HEK293 (cell line): ENCODE results near the gene XPR1.

ENCODE experiments used
- HOXA7 ChIP-seq: sonication (generic); formaldehyde crosslinking; IDR thresholded peaks from 2 replicates; pipeline ENCODE4 v1.8.1; 2022; ENCODE audit warnings: missing genetic modification reagents, borderline replicate concordance
- HOXD13 ChIP-seq: sonication (generic); formaldehyde crosslinking; IDR thresholded peaks from 2 replicates; pipeline ENCODE4 v1.8.0; 2022; ENCODE audit warnings: missing genetic modification reagents, borderline replicate concordance
- KLF1 ChIP-seq: fragments of 450-650 bp; formaldehyde crosslinking; IDR thresholded peaks from 2 replicates; pipeline ENCODE4 v1.5.1; 2016; ENCODE audit warnings: missing biosample characterization, missing genetic modification characterization
- KLF7 ChIP-seq: fragments of 450-650 bp; formaldehyde crosslinking; IDR thresholded peaks from 2 replicates; pipeline ENCODE4 v1.5.1; 2016; ENCODE audit warnings: missing biosample characterization, missing genetic modification characterization, borderline replicate concordance
- ZBTB1 ChIP-seq: fragments of 450-650 bp; formaldehyde crosslinking; IDR thresholded peaks from 2 replicates; pipeline ENCODE4 v1.5.1; 2016; ENCODE audit warnings: missing biosample characterization, missing genetic modification characterization
- ZNF146 ChIP-seq: fragments of 450-650 bp; formaldehyde crosslinking; IDR thresholded peaks from 2 replicates; pipeline ENCODE4 v1.5.1; 2016; ENCODE audit warnings: missing biosample characterization, missing genetic modification characterization
- ZNF157 ChIP-seq: fragments of 450-650 bp; formaldehyde crosslinking; IDR thresholded peaks from 2 replicates; pipeline ENCODE4 v1.5.1; 2016; ENCODE audit warnings: missing biosample characterization, missing genetic modification characterization
- ZNF175 ChIP-seq: fragments of 450-650 bp; formaldehyde crosslinking; IDR thresholded peaks from 2 replicates; pipeline ENCODE4 v1.5.1; 2016; ENCODE audit warnings: missing biosample characterization, missing genetic modification characterization
- TF ChIP-seq, protein P1 (sequence below): fragments of 450-650 bp; formaldehyde crosslinking; IDR thresholded peaks from 2 replicates; pipeline ENCODE4 v1.5.1; 2016; ENCODE audit warnings: missing biosample characterization, missing genetic modification characterization
- TF ChIP-seq, protein P2 (sequence below): fragments of 450-650 bp; formaldehyde crosslinking; IDR thresholded peaks from 2 replicates; pipeline ENCODE4 v1.5.1; 2016; ENCODE audit warnings: missing biosample characterization, missing genetic modification characterization

DNA sequence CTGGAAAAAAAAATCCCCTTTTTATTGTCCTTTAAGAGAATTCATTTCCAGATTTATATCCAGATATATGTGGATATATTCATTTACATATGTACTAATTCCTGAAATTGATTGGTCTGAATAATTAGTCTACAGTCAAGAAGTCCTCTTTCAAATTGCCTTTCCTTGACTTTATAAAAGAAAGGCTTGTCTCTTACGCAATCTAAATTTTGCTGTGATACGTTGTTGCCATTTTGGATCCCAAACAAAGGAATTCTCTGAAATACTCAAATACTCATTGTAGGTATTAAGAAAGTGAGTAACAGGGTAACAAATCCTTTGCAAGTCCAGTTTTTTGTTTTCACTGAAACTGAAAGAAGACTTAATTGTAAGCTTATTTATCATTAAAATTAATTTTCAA, 144.0 kb downstream of the XPR1 start:
- TF ChIP-seq, protein P1, sequence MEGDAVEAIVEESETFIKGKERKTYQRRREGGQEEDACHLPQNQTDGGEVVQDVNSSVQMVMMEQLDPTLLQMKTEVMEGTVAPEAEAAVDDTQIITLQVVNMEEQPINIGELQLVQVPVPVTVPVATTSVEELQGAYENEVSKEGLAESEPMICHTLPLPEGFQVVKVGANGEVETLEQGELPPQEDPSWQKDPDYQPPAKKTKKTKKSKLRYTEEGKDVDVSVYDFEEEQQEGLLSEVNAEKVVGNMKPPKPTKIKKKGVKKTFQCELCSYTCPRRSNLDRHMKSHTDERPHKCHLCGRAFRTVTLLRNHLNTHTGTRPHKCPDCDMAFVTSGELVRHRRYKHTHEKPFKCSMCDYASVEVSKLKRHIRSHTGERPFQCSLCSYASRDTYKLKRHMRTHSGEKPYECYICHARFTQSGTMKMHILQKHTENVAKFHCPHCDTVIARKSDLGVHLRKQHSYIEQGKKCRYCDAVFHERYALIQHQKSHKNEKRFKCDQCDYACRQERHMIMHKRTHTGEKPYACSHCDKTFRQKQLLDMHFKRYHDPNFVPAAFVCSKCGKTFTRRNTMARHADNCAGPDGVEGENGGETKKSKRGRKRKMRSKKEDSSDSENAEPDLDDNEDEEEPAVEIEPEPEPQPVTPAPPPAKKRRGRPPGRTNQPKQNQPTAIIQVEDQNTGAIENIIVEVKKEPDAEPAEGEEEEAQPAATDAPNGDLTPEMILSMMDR, result no peak
- no peak for TF ChIP-seq KLF7 (tag by site-specific recombination)
- TF ChIP-seq HOXA7 (CRISPR knock-in tag), result no peak
- no peak for TF ChIP-seq HOXD13 (CRISPR knock-in tag)
- TF ChIP-seq ZNF175, result no peak
- no peak for TF ChIP-seq ZBTB1 (tag by site-specific recombination)
- no peak for TF ChIP-seq KLF1 (tag by site-specific recombination)
- TF ChIP-seq ZNF157 (tag by site-specific recombination), result no peak
- TF ChIP-seq ZNF146 (tag by site-specific recombination), result no peak
- TF ChIP-seq, protein P2, sequence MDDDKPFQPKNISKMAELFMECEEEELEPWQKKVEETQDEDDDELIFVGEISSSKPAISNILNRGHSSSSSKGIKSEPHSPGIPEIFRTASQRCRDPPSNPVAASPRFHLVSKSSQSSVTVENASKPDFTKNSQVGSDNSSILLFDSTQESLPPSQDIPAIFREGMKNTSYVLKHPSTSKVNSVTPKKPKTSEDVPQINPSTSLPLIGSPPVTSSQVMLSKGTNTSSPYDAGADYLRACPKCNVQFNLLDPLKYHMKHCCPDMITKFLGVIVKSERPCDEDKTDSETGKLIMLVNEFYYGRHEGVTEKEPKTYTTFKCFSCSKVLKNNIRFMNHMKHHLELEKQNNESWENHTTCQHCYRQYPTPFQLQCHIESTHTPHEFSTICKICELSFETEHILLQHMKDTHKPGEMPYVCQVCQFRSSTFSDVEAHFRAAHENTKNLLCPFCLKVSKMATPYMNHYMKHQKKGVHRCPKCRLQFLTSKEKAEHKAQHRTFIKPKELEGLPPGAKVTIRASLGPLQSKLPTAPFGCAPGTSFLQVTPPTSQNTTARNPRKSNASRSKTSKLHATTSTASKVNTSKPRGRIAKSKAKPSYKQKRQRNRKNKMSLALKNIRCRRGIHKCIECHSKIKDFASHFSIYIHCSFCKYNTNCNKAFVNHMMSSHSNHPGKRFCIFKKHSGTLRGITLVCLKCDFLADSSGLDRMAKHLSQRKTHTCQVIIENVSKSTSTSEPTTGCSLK (tag by site-specific recombination), result no peak
